GM10847 (cell line): Measurements from ENCODE around the gene ACP4.
A peak's percentile ranks its signal among the peaks of the same experiment; 100 is the strongest.

Experiments
- POLR2A ChIP-seq: IDR thresholded peaks from 2 replicates; pipeline ENCODE4 v1.6.1; 2011; ENCODE audit not compliant: insufficient read length; ENCODE audit errors: extremely low read depth

Gene ACP4

DNA sequence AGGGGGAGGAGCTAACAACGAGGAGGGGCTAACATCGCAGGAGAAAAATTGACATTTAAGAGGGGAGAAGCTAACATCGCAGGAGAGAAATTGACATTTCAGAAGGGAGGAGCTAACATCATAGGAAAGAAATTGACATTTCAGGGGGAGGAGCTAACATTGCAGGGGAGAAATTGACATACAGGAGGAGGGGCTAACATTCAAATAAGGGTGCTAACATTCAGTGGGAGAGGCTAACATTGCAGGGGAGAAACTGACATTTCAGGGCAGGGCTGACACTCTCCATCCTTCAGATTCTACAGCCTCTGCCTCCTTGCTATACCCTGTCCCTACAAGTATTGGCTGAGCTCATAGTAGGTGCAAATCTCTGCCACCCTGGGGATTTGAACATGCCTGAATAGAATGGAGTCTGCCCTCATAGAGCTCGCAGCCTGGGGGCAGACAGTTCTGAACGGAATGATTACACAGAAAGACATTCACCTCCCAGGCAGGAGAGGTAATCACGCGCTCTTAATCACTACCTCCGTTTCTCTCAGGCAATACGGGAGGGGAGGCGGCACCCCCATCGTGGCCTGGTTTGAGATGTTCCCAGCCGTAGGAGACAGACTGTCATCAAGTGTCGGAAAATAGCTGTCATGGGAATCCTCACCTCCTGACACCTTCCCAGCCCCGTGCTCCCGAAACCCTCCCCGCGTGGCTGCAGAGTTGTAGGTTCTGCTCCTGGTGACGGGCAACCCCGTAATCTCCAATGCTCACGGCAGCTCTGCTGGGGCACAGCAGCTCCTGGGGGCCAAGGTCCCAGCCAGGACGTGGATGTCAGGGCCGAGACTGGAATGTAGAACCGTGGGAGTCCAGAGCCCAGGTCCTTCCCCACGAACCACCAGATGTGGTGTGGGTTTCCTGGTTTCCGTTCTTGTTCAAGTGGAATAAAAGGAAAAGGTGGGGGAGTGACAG, 10.4 kb upstream of the ACP4 start:
- no peak for TF ChIP-seq POLR2A

DNA sequence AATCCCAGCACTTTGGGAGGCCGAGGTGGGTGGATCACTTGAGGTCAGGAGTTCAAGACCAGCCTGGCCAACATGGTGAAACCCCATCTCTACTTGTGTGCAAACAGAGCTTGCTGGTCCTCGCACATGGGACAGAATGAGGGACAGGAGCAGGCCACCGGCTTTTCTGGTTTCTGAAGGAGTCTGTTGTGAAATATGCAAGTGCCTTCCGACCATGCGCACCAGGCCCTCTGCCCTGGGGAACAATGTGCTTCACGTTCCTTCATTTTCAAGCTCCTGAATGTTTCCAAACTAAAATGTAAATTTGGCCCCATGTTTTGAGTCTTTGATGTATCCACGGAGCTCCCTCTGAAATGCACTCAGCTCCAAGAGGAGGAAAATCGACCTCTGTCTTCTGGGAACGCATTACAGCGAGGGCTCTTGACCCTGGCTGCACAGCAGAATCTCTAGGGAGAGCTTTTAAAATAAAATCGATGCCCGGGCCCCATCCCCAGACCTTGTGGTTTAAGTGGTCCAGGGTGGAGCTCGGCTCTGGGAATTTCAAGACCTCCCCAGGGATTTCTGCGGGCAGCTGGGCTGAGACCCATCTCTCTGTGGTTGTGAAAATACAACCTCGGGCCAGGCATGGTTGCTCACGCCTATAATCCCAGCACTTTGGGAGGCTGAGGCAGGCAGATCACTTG, 9.3 kb upstream of the ACP4 start:
- TF ChIP-seq POLR2A: no peak

DNA sequence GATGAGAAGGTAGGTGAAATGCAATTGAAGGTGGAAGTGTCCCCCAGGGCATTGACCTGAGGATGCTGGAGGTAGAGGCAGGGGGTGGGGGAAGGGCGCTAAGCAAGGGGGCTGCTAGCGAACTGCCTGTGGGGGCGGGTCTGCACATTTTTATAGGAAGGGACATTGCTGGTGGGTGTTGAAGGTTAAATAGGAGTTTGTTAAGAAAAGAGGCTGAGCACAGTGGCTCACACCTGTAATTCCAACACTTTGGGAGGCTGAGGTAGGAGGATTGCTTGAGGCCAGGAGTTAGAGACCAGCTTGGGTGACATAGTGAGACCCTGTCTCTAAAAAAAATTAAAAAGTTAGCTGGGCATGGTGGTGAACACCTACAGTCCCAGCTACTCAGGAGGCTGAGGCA, 5.5 kb upstream of the ACP4 start:
- no peak for TF ChIP-seq POLR2A

DNA sequence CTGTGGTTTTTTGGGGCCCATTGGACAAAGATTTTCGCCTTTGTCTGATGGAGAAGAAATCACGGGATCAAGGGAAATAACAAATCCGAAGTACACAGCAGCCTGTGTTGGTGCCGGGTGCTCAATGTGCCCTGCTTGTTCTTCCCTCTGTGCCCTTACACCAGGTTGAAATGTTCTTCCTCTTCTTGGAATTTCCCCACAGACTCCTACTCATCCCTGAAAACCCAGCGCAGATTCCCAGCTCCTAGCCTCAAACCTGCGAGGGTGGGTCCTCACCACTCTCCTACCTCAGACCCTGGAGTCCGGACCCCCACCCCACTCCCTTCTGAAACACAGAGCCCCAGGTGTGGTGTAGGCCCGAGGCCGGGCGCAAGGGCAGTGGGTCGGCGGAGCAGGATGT, 4.9 kb upstream of the ACP4 start:
- no peak for TF ChIP-seq POLR2A

DNA sequence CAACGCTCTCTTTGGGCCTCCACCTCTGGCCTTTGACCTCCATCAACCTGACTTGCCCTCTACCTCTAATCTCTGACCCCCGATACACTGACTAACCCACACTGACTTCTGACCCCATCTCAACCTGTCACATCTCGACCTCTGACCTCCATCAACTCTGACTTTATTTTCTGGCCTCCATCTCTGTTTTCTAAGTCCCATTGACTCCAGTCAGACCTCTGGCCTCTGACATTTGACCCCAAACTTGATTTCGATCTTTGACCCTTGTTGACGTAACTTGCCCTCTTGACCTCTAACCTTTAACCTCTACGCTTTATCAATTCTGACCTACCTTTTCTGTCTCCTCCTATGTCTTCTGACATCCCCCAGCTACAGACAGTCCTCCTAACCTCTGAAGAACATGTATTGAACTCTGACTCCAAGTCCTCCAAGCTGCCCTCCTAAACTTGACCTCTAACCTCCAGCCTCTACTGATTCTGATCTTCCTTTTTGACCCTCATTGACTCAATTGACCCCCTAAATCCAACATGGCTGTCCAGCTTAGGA, 780 bp downstream of the ACP4 start:
- TF ChIP-seq POLR2A: no peak

DNA sequence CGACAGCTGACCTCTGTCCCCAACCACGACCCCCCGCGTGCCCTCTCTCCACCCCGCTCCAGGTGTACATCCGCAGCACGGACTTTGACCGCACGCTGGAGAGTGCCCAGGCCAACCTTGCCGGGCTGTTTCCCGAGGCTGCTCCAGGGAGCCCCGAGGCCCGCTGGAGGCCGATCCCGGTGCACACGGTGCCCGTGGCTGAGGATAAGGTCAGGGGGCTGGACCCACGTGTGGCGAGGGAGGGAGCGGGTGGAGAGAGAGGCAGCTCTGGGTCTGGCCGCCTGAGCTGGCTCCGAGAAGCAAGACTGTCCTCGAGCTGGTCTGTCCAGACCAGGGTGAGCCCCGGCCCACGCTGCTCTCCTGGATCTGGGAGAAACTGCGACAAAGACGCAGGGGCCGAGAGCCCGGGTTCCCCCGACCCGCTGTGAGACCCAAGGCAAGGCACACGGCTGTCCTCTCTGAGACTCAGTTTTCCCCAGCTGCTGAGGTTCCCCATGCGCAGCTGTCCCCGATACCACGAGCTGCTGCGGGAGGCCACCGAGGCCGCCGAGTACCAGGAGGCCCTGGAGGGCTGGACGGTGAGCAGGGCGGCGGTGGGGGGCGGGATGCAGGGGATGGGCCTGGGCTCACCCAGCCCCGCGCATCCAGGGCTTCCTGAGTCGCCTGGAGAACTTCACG, 1.5 kb downstream of the ACP4 start:
- TF ChIP-seq POLR2A: no peak

DNA sequence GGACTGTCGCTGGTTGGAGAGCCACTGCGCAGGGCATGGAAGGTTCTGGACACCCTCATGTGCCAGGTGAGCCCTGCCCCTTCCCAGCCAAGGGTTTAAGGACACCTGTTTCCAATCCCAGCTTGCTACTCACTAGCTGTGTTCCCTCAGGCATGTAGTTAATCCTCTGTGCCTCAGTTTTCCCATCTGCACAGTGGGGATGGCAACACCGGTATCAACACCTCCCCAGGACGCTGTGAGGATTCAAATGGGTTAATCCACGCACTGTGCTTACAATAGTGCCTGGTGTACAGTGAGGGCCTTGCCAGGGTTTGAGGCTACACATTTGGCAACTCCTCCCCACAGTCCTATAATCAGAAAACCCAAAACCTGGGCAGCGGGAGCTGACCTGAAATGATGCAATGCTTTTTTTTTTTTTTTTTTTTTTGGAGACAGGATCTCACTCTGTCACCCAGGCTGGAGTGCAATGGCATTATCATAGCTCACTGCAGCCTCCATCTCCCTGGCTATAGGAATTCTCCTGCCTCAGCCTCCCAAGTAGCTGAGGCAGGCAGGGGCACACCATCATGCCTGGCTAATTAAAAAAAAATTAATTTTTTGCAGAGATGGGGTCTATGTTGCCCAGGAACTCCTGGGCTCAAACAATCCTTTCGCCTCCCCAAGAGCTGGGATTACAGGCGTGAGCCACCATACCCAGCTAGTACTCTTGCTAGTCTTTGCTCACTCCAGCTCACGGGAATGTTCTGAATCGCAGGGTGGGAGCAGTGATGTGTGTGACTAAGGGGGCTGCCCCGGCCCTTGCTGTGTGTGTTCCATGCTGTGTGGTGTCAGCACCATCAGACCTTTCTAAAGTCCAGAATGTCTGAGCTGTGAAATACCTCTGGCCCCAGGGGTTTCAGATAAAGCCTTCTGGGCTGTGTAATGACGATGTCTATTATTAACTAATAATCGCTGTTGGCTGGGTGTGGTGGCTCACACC, 2.3 kb downstream of the ACP4 start:
- no peak for TF ChIP-seq POLR2A

DNA sequence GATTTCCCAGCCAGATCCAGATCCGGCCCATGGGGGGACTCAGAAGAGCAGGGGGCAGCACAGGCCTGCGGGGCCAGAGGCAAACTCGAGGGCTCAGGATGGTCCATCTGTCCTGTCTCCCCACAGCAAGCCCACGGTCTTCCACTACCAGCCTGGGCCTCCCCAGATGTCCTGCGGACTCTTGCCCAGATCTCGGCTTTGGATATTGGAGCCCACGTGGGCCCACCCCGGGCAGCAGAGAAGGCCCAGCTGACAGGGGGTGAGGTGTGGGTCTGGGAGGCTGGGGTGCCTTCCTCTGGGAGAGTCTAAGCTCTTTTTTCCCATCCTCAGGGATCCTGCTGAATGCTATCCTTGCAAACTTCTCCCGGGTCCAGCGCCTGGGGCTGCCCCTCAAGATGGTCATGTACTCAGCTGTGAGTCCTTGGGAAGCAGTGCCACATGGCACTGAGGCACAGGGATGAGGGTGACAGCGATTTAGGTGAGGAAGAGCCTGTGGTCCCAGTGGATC, 3.4 kb downstream of the ACP4 start:
- no peak for TF ChIP-seq POLR2A

DNA sequence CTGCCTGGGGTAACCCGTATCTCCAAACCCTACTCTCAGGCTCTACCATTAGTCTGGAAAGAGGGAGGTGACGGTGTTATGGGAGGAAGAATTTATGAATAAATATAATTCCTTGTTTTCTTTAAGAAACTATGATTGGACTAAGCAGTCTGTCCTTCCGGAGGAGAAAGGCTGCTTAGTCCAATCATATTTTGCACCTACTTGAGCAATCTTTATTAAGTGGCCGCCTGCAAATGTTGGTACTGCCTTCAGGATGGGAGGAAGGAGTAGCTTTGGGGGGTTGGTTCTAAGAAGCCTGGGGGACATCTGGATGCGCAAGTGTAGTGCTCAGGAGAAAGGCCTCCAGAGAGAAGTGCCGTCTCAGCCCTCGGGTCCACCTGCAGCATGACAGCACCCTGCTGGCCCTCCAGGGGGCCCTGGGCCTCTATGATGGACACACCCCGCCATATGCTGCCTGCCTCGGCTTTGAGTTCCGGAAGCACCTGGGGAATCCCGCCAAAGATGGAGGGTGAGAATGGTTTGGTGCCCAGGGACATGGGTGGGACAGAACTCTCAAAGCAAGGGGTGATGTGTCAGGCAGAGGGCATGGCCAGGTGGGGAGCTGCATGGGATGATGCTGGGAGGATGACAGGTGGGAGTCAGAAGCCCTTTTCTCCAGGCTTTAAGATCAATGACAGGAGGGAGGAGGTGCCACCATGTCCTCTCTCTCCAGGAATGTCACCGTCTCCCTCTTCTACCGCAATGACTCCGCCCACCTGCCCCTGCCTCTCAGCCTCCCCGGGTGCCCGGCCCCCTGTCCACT, 4.1 kb downstream of the ACP4 start:
- TF ChIP-seq POLR2A: no peak

DNA sequence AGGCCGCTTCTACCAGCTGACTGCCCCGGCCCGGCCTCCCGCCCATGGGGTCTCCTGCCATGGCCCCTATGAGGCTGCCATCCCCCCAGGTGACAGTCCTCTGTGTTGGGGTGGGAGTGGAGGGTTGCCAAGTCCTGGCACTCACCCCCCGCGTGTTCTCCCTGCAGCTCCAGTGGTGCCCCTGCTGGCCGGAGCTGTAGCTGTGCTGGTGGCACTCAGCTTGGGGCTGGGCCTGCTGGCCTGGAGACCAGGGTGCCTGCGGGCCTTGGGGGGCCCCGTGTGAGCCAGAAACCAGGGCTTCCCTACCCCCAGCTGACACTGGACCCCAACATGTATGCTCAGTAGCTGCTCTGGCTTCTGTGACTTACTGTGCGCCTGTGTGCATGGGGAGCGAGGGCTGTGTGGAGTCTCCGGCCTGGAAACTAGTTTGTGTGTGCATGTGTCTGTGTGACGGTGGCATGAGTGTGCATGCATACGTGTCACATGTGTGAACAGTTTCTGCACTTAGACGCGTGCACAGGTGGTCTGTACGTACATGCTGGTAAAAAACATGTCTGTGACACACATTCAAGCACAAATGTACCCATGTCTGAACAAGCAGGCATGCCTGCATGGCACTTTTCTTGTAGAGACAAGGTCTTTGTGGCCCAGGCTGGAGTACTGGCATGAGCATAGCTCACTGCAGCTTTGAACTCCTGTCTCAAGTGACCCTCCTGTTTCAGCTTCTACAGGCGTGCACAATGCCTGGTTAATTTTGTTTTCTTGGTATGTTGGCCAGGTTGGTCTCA, 4.9 kb downstream of the ACP4 start:
- TF ChIP-seq POLR2A: peak; percentile 48

DNA sequence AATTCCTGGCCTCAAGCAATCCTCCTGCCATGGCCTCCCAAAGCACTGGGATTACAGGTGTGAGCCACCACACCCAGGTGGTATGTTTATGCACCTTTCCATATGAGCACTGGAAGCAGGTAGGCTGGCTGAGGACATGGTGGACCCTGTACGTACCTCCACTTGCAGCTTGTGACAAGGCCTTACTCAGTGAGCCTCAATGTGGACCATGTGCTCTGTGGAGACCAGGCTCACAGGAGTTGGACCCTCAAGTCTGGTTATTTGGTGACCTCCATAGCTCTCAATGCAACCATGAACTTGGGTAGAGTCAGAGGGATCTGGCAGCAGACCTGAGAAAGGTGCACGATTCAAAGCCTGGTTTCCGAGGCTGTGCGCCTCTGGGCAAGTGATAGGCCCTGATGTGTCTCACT, 5.5 kb downstream of the ACP4 start:
- peak; percentile 3 for TF ChIP-seq POLR2A

DNA sequence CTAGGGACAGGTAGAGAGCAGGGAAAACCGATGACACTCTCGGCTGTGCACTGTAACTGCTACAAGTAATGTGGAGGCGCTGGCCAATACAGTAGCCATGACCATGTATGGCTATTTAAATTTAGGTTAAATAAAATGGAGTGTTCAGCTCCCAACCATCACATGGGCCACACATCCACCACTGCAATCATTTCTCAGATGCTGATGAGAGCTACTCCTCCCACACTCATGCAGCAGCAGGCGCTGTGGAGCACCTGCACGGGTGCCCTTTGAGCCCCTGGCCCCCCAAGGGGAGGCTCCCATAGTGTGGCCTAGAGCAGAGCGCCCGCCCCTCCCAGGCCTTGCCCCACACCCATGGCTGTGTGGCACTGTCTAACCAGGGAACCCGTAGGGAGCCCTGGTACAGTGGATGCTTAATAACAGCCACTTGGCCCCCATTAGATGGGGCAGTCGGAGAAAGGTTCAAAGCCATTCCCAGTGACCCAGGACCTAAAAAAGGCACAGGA, 6.0 kb downstream of the ACP4 start:
- no peak for TF ChIP-seq POLR2A

DNA sequence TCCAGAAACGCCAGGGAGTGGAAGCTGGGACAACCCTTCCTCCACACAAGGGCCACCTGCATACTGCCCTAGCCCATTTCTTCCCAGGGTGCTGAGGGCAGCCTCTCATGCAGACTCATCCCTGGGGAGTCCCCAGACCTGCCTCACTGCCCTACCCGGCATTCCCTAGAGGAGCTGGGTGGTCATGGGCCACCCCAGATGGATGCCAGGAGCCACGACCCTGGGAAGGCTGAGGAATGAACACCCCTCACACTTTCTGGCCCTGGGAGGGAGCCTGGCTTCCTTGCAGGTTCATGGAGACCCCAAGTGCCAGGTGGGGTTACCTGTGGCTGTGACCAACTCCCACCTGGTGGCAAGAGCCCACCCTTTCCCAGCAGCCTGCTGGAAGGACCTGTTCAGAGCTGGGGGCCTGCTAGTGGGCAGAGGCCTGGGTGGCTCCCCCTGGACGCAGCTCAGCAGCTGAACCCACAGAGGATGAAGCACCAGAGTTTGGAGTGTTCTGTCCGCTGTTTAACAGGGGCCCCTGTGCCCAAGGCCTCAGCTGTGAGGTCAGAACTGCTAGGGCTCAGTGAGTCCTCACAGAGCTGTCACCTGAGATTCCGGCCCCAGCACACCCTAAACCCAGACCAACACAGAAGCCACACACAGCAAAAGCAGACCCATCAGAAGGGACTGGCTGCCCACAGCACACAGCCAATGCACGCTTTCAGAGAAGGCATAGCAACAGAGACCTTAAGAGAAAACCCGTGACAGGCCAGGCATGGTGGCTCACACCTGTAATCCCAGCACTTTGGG, 6.6 kb downstream of the ACP4 start:
- no peak for TF ChIP-seq POLR2A
